Hematopoietic multipotent progenitor cell treated with erythropoietin and hydrocortisone succinate and interleukin-3 and kit ligand, for 15 days (in vitro differentiated cells): ENCODE measurements around the gene PI4K2B.
"Not testable (repeated sequence)": the region's sequence is repeated elsewhere in the genome, so short reads cannot be mapped to it uniquely, and the experiment has no call there.

Experiments
- DNase-seq: peaks from one replicate; pipeline ENCODE4 v3.0.0-alpha.2; 2015; ENCODE audit warnings: low spot score

The PI4K2B gene

GRCh38 chr4:25233737-25234389, at the start of gene PI4K2B:
Gene PI4K2B, plus strand, starts transcription at chr4:25234033. Its CDS starts 131 bp downstream, at chr4:25234164.
- peak; percentile 91 for DNase-seq

- no peak for DNase-seq
These were observed 49.8 kb upstream of the PI4K2B start for GRCh38 chr4:25184056-25184455.

- DNase-seq: no peak
These were observed 43.4 kb upstream of the PI4K2B start for GRCh38 chr4:25190407-25190806.

GRCh38 chr4:25198713-25199112, 35.1 kb upstream of the PI4K2B start:
- DNase-seq: no peak

- DNase-seq: no peak
These were observed 25.8 kb upstream of the PI4K2B start for GRCh38 chr4:25207997-25208396.

- DNase-seq: no peak
These were observed 24.1 kb upstream of the PI4K2B start for GRCh38 chr4:25209702-25210101.

- no peak for DNase-seq
These were observed 22.1 kb upstream of the PI4K2B start for GRCh38 chr4:25211721-25212120.

GRCh38 chr4:25212822-25213221, 21.0 kb upstream of the PI4K2B start:
- DNase-seq: no peak

- no peak for DNase-seq
These were observed 20.4 kb upstream of the PI4K2B start for GRCh38 chr4:25213347-25213979.

GRCh38 chr4:25214750-25215149, 19.1 kb upstream of the PI4K2B start:
- DNase-seq: not testable (repeated sequence)

- DNase-seq: no peak
These were observed 18.3 kb upstream of the PI4K2B start for GRCh38 chr4:25215511-25215910.

- no peak for DNase-seq
These were observed 12.5 kb upstream of the PI4K2B start for GRCh38 chr4:25221377-25221776.

- DNase-seq: no peak
These were observed 9.9 kb upstream of the PI4K2B start for GRCh38 chr4:25223802-25224375.

- no peak for DNase-seq
These were observed 4.0 kb upstream of the PI4K2B start for GRCh38 chr4:25229804-25230203.

GRCh38 chr4:25233194-25233593, 639 bp upstream of the PI4K2B start:
- no peak for DNase-seq

- peak; percentile 86 for DNase-seq
These were observed 847 bp downstream of the PI4K2B start for GRCh38 chr4:25234390-25235370.

GRCh38 chr4:25235401-25235800, 1.6 kb downstream of the PI4K2B start:
- no peak for DNase-seq

- not testable (repeated sequence) for DNase-seq
These were observed 2.2 kb downstream of the PI4K2B start for GRCh38 chr4:25236030-25236429.

GRCh38 chr4:25236971-25237370, 3.1 kb downstream of the PI4K2B start:
- no peak for DNase-seq

- no peak for DNase-seq
These were observed 4.2 kb downstream of the PI4K2B start for GRCh38 chr4:25238052-25238451.

- not testable (repeated sequence) for DNase-seq
These were observed 5.7 kb downstream of the PI4K2B start for GRCh38 chr4:25239528-25239927.

GRCh38 chr4:25240754-25241210, 6.9 kb downstream of the PI4K2B start:
- not testable (repeated sequence) for DNase-seq
